Colonic mucosa (tissue), 4 donors: ENCODE results near the gene CNTN6. TPM values are rescaled to one million over a fixed set of nuclear protein-coding genes. Genes with fewer than 3 reads are reported as not detected.

ENCODE experiments used
- DNase-seq: peaks from one replicate; pipeline ENCODE4 v3.0.0-alpha.2; 2020
- H3K27ac ChIP-seq: fragments of 200-600 bp; one replicate; pipeline ENCODE4 v1.8.0; 2021
- H3K27me3 ChIP-seq: fragments of 200-600 bp; one replicate; pipeline ENCODE4 v1.8.0; 2021
- H3K36me3 ChIP-seq: fragments of 200-600 bp; one replicate; pipeline ENCODE4 v1.8.0; 2021
- H3K4me1 ChIP-seq: fragments of 200-600 bp; one replicate; pipeline ENCODE4 v1.8.0; 2021; ENCODE audit warnings: mild to moderate bottlenecking
- H3K4me3 ChIP-seq: fragments of 200-600 bp; one replicate; pipeline ENCODE4 v1.8.0; 2021
- H3K9ac ChIP-seq, 2 donors: one replicate each; pipeline ENCODE4 v1.7.0; 2013; ENCODE audit warnings: control low read depth in 2 of 2, low read depth in 2 of 2, low read length in 2 of 2
- H3K9me3 ChIP-seq: fragments of 200-600 bp; one replicate; pipeline ENCODE4 v1.8.0; 2021
- CTCF ChIP-seq: fragments of 200-600 bp; IDR thresholded peaks from one replicate; pipeline ENCODE4 v1.8.0; 2022; ENCODE audit warnings: antibody characterized with exemption, mild to moderate bottlenecking
- intact Hi-C: fragments of 100-400 bp; cut with DNase I; formaldehyde crosslinking; loops from one replicate; pipeline ENCODE4 v1.14.1; 2022
- total RNA-seq, 2 donors: library from RNA; stranded (reverse); fragmentation: NEBNext Ultra II Directional in 1 of 2; extraction: Animal tissue kit (Norgen Biotek cat#: 25700) in 1 of 2; gene quantifications; one replicate each; pipeline ENCODE4 v1.2.1, GENCODE V29; 2021
- donor health status: healthy.
- donor health status: DM: no; HTN: no; CAD: no.
- donor health status: DM: no; HTN: no; CAD: no.

CNTN6 gene
- total RNA-seq, 2 donors from 2014 or later: 0.11 TPM; not detected in 1

GRCh38 chr3:1292571-1293071 is 199.8 kb downstream of the CNTN6 start:
- H3K36me3 ChIP-seq: no peaks in the 10 kb centered on the region
- TF ChIP-seq CTCF: no peak
- H3K9ac ChIP-seq: no peak overlapping the region
- H3K9me3 ChIP-seq: no peaks in the 10 kb centered on the region
- H3K27ac ChIP-seq: no peak overlapping the region
- no peak for DNase-seq
- H3K27me3 ChIP-seq: no peaks in the 10 kb centered on the region
- no peaks in the 10 kb centered on the region for H3K4me1 ChIP-seq
- intact Hi-C loops: no loop called here
- no peak overlapping the region for H3K4me3 ChIP-seq

GRCh38 chr3:1294586-1294985 is 201.8 kb downstream of the CNTN6 start:
- Histone ChIP-seq H3K4me3 (no peak overlapping the region), H3K27me3 (no peaks in the 10 kb centered on the region), H3K9ac (no peak overlapping the region), H3K27ac (no peak overlapping the region), H3K4me1 (no peaks in the 10 kb centered on the region), H3K9me3 (no peaks in the 10 kb centered on the region), H3K36me3 (no peaks in the 10 kb centered on the region)
- no peak for TF ChIP-seq CTCF
- intact Hi-C loops: no loop called here
- no peak for DNase-seq

- Histone ChIP-seq H3K27me3 (no peaks in the 10 kb centered on the region), H3K9ac (no peak overlapping the region), H3K9me3 (no peaks in the 10 kb centered on the region), H3K4me3 (no peak overlapping the region), H3K27ac (no peak overlapping the region), H3K36me3 (no peaks in the 10 kb centered on the region), H3K4me1 (no peaks in the 10 kb centered on the region)
- intact Hi-C loops: no loop called here
- no peak for TF ChIP-seq CTCF
- DNase-seq: no peak
These were observed 225.6 kb downstream of the CNTN6 start for GRCh38 chr3:1318296-1319005.

GRCh38 chr3:1326546-1326945 is 233.7 kb downstream of the CNTN6 start:
- DNase-seq: no peak
- no peak overlapping the region for H3K27ac ChIP-seq
- H3K9ac ChIP-seq: no peak overlapping the region
- intact Hi-C loops: no loop called here
- no peaks in the 10 kb centered on the region for H3K9me3 ChIP-seq
- H3K36me3 ChIP-seq: no peaks in the 10 kb centered on the region
- TF ChIP-seq CTCF: no peak
- H3K4me1 ChIP-seq: no peaks in the 10 kb centered on the region
- no peaks in the 10 kb centered on the region for H3K27me3 ChIP-seq
- H3K4me3 ChIP-seq: no peak overlapping the region

GRCh38 chr3:1330107-1330506 is 237.3 kb downstream of the CNTN6 start:
- intact Hi-C loops: no loop called here
- Histone ChIP-seq H3K4me3 (no peak overlapping the region), H3K27ac (no peak overlapping the region), H3K36me3 (no peaks in the 10 kb centered on the region), H3K27me3 (no peaks in the 10 kb centered on the region), H3K9ac (no peak overlapping the region), H3K9me3 (no peaks in the 10 kb centered on the region), H3K4me1 (no peaks in the 10 kb centered on the region)
- no peak for DNase-seq
- TF ChIP-seq CTCF: no peak
